ENCODE measurements around the gene GSDME.

DNA sequence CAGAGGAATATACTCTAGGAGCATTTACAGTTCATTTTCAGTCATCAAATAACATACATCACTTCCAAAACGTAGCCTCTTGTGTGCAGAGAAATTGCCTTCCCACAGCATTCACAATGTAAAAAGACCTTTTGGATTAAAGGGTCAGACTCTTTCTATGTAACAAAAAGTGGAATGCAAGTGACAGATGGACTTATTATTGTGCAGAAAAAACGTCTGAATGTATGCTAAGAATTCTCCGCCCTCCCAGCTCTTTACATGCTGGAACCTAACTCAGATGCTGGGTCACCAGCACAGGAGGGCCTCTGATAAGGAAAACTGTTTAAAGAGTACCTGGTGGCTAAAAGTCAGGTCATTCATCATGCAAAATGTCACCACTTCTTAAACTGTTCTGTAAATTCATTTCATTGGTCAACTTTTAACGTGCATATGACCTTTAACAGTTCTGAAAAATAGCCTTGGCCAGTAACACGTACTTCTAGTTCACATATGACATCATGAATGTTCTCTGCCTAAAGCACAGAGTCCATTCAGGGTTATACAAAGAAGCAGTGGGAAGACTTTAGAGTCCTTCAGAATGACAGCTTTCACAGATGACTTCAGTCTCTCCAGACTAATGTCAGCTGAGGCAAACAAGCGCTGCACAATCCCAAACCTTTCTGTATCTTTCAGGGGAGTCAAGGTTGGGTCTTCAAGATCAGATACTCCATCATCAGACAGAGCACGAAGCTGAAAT, 58.6 kb downstream of the GSDME start:
- TF ChIP-seq POLR2A (IDR thresholded peaks at IDR 0.05): no peak
- TF ChIP-seq, protein P1, sequence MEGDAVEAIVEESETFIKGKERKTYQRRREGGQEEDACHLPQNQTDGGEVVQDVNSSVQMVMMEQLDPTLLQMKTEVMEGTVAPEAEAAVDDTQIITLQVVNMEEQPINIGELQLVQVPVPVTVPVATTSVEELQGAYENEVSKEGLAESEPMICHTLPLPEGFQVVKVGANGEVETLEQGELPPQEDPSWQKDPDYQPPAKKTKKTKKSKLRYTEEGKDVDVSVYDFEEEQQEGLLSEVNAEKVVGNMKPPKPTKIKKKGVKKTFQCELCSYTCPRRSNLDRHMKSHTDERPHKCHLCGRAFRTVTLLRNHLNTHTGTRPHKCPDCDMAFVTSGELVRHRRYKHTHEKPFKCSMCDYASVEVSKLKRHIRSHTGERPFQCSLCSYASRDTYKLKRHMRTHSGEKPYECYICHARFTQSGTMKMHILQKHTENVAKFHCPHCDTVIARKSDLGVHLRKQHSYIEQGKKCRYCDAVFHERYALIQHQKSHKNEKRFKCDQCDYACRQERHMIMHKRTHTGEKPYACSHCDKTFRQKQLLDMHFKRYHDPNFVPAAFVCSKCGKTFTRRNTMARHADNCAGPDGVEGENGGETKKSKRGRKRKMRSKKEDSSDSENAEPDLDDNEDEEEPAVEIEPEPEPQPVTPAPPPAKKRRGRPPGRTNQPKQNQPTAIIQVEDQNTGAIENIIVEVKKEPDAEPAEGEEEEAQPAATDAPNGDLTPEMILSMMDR (IDR thresholded peaks at IDR 0.05): no peak
